ENCODE results near the gene IP6K2.

The IP6K2 gene

DNA sequence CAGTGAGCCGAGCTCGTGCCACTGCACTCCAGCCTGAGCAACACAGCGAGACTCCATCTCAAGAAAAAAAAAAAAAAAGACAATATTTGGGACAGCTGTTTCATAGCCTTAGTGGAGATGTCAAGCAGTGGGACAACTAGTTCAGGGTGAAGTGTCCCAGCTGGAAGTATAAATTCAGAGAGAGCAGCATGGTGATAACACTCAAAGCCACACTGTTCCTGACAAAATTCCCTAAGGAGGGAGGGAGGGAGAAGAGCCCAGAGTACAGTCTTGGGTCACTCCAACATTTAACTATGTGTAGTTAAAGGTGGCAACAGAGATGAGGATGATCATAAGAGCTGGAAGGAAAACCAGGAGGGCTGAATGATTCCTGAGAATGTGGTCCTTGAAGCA, 21.1 kb upstream of the IP6K2 start:
- no peak for TF ChIP-seq USF1 (IDR thresholded peaks at IDR 0.05)
- TF ChIP-seq MAX (IDR thresholded peaks at IDR 0.05): no peak
- TF ChIP-seq ZBTB7A (IDR thresholded peaks at IDR 0.05; ENCODE audit: low read depth): no peak

GRCh38 chr3:48727511-48727910, 10.5 kb upstream of the IP6K2 start:
- TF ChIP-seq EGR1 (IDR thresholded peaks at IDR 0.05) (no peak), YY1 (IDR thresholded peaks at IDR 0.05; ENCODE audit: low read depth) (no peak), TCF12 (IDR thresholded peaks at IDR 0.05; ENCODE audit: low read depth) (no peak), ZBTB7A (IDR thresholded peaks at IDR 0.05; ENCODE audit: low read depth) (no peak), FOXM1 (IDR thresholded peaks at IDR 0.05; ENCODE audit: borderline replicate concordance, low read depth) (no peak)

DNA sequence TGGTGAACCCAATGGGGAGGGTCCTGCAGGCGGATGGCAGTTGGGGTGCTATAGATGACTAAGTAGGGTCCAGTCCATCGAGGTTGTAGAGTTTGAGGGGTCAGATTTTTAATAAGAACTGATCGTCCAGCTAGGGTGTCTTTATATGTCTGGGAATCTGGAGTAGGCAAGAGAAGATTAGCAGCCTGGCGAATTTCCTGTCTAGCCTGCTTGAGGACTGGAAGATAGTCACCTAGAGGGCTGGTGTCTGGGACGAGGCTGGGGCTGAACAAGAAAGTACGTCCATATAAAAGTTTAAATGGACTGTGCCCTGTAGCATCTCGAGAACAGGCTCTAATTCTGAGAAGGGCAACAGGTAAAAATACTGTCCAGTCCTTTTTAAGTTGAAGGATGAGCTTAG, 6.7 kb upstream of the IP6K2 start:
- no peak for TF ChIP-seq YY1 (IDR thresholded peaks at IDR 0.05; ENCODE audit: low read depth)
- TF ChIP-seq RAD21 (IDR thresholded peaks at IDR 0.05; ENCODE audit: low read depth): no peak
- no peak for TF ChIP-seq FOXM1 (IDR thresholded peaks at IDR 0.05; ENCODE audit: borderline replicate concordance, low read depth)
- no peak for TF ChIP-seq USF1 (IDR thresholded peaks at IDR 0.05)
- no peak for TF ChIP-seq ZBTB7A (IDR thresholded peaks at IDR 0.05; ENCODE audit: low read depth)
- no peak for TF ChIP-seq REST (IDR thresholded peaks at IDR 0.05; ENCODE audit: low read depth)
- no peak for TF ChIP-seq NFIC (IDR thresholded peaks at IDR 0.05)
- no peak for TF ChIP-seq CEBPB (IDR thresholded peaks at IDR 0.05)
- no peak for TF ChIP-seq MAX (IDR thresholded peaks at IDR 0.05)
- TF ChIP-seq EP300 (IDR thresholded peaks at IDR 0.05; ENCODE audit: borderline replicate concordance): no peak
- no peak for TF ChIP-seq TEAD4 (IDR thresholded peaks at IDR 0.05)
- no peak for TF ChIP-seq TCF12 (IDR thresholded peaks at IDR 0.05; ENCODE audit: low read depth)
- TF ChIP-seq TAF1 (IDR thresholded peaks at IDR 0.05; ENCODE audit: low read depth): no peak
- TF ChIP-seq CREB1 (IDR thresholded peaks at IDR 0.05; ENCODE audit: low read depth): no peak
- no peak for TF ChIP-seq EGR1 (IDR thresholded peaks at IDR 0.05)

DNA sequence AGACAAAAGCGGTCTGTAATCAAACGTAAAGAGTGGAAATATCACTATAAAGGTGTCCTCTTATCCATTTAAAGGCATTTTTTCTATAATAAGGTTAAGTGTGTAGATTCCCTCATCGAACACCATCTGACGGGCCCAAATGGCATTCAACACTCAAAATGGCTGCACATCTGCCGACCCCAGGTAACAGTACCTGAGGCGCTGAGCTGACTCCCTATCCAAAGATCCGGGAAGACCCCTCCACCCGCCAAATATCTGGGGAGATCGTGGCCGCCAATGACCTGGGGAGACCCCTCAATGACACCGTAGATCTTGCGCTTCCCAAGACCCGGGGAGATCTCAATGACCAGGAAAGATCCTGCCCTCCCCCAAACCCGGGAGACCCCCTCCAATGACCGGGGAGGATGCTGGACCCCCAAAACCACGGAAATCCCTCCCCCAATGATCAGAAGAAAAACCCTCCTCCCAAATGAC, 476 bp downstream of the IP6K2 start:
- TF ChIP-seq NFIC (IDR thresholded peaks at IDR 0.05) (no peak), EP300 (IDR thresholded peaks at IDR 0.05; ENCODE audit: borderline replicate concordance) (no peak), YY1 (IDR thresholded peaks at IDR 0.05; ENCODE audit: low read depth) (peak; percentile 87), EGR1 (IDR thresholded peaks at IDR 0.05) (0 out of 2 replicates have a peak, but pooled peaks have one; percentile 18), CEBPB (IDR thresholded peaks at IDR 0.05) (no peak), TEAD4 (IDR thresholded peaks at IDR 0.05) (0 out of 2 replicates have a peak, but pooled peaks have one; percentile 12), FOXM1 (IDR thresholded peaks at IDR 0.05; ENCODE audit: borderline replicate concordance, low read depth) (no peak), USF1 (IDR thresholded peaks at IDR 0.05) (no peak), TAF1 (IDR thresholded peaks at IDR 0.05; ENCODE audit: low read depth) (no peak), RAD21 (IDR thresholded peaks at IDR 0.05; ENCODE audit: low read depth) (no peak), TCF12 (IDR thresholded peaks at IDR 0.05; ENCODE audit: low read depth) (no peak), REST (IDR thresholded peaks at IDR 0.05; ENCODE audit: low read depth) (no peak), ZBTB7A (IDR thresholded peaks at IDR 0.05; ENCODE audit: low read depth) (no peak), MAX (IDR thresholded peaks at IDR 0.05) (no peak), CREB1 (IDR thresholded peaks at IDR 0.05; ENCODE audit: low read depth) (no peak)

DNA sequence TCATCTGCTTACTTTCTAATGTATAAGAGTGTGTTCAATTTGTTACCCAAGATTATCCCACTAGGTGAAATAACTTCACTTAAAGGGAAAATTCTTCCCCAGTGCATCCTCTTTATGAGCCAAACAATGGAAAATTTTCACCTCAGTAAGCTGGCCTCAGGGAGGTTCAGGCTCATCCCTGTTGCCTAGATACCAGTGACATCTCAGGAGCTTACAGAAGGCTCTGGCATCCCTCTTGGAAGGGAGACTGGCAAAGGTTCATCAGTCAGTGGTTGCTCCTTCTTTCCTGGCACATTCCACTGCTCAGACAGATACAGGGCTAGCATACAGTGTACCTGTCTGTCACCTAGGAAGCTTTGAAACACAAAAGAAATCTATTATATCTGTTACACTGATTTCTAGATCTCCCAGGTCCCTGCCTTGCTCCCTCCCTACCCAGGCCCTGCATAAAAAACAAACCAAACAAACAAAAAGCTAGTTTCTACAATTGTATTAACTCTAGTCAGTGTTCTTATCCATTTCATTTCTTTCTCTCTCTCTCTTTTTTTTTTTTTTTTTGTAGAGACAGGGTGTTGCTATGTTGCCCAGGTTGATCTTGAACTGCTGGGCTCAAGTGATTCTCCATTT, 1.7 kb downstream of the IP6K2 start:
- TF ChIP-seq FOXM1 (IDR thresholded peaks at IDR 0.05; ENCODE audit: borderline replicate concordance, low read depth): no peak

GRCh38 chr3:48711727-48712126, 5.3 kb downstream of the IP6K2 start:
- TF ChIP-seq TEAD4 (IDR thresholded peaks at IDR 0.05): no peak
- TF ChIP-seq NFIC (IDR thresholded peaks at IDR 0.05): no peak
- TF ChIP-seq EP300 (IDR thresholded peaks at IDR 0.05; ENCODE audit: borderline replicate concordance): no peak
- no peak for TF ChIP-seq TAF1 (IDR thresholded peaks at IDR 0.05; ENCODE audit: low read depth)
- TF ChIP-seq ZBTB7A (IDR thresholded peaks at IDR 0.05; ENCODE audit: low read depth): no peak
- no peak for TF ChIP-seq CEBPB (IDR thresholded peaks at IDR 0.05)
- no peak for TF ChIP-seq TCF12 (IDR thresholded peaks at IDR 0.05; ENCODE audit: low read depth)
- no peak for TF ChIP-seq CREB1 (IDR thresholded peaks at IDR 0.05; ENCODE audit: low read depth)
